Lower lobe of right lung (tissue), 2 donors: ENCODE data around the gene PCNT. TPM values are rescaled to one million over a fixed set of nuclear protein-coding genes. Genes with fewer than 3 reads are reported as not detected.

Experiments used
- ATAC-seq, 2 donors: fragments of 200-7000 bp; cut with Tn5 transposase; one replicate each; pipeline ENCODE4 v1.9.1; 2020 to 2022; ENCODE audit warnings: mild to moderate bottlenecking in 2 of 2, moderate library complexity in 2 of 2
- DNase-seq: peaks from one replicate; pipeline ENCODE4 v3.0.0-alpha.2; 2020
- H3K27ac ChIP-seq: fragments of 200-600 bp; one replicate; pipeline ENCODE4 v1.8.0; 2022
- H3K27me3 ChIP-seq: fragments of 200-600 bp; one replicate; pipeline ENCODE4 v1.8.0; 2022; ENCODE audit warnings: low read depth
- H3K36me3 ChIP-seq: fragments of 200-600 bp; one replicate; pipeline ENCODE4 v1.8.0; 2022; ENCODE audit warnings: mild to moderate bottlenecking
- H3K4me1 ChIP-seq: fragments of 200-600 bp; one replicate; pipeline ENCODE4 v1.8.0; 2022
- H3K4me3 ChIP-seq: fragments of 200-600 bp; one replicate; pipeline ENCODE4 v1.8.0; 2022; ENCODE audit warnings: mild to moderate bottlenecking
- H3K9me3 ChIP-seq: fragments of 200-600 bp; one replicate; pipeline ENCODE4 v1.8.0; 2022
- intact Hi-C: fragments of 100-400 bp; cut with DNase I; formaldehyde crosslinking; loops from one replicate; pipeline ENCODE4 v1.11.0; 2022
- total RNA-seq: library from RNA; stranded (reverse); fragmentation: NEBNext Ultra II Directional; extraction: Animal tissue kit (Norgen Biotek cat#: 25700); gene quantifications from one replicate; pipeline ENCODE4 v1.2.1, GENCODE V29; 2021
- TF ChIP-seq, protein P1 (sequence below): fragments of 200-600 bp; IDR thresholded peaks from one replicate; pipeline ENCODE4 v1.8.0; 2022; ENCODE audit warnings: antibody characterized with exemption, mild to moderate bottlenecking
- donor health status: DM: no; HTN: yes; CAD: no; lungs with severe emphysema.

The PCNT gene
- total RNA-seq, 1 donor from 2014 or later: 36.5 TPM

DNA sequence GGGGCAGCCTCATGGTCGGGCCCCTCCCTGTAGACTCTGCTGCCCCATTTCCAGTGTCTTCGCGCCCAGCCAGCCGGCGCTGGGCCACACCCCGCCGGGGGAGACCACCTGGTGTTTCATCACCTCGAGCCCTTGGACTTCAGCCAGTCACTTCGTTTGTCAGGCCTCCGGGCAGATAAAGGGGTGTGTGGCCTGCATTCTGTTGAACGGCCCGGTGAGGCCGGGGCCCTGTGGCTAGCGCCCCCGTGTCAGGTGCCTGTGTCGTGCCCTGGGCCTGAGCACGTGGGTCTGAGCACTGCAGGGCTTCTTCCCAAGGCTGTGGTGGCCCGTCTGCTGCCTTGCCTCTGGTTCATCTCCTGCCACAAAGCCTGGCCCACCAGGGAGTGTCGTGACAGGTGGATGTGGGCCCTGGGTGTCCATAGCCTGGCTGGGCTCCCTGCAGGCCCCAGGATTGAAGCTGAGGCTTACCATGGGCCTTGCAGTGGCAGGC lies 69.5 kb downstream of the PCNT start:
- TF ChIP-seq, protein P1, sequence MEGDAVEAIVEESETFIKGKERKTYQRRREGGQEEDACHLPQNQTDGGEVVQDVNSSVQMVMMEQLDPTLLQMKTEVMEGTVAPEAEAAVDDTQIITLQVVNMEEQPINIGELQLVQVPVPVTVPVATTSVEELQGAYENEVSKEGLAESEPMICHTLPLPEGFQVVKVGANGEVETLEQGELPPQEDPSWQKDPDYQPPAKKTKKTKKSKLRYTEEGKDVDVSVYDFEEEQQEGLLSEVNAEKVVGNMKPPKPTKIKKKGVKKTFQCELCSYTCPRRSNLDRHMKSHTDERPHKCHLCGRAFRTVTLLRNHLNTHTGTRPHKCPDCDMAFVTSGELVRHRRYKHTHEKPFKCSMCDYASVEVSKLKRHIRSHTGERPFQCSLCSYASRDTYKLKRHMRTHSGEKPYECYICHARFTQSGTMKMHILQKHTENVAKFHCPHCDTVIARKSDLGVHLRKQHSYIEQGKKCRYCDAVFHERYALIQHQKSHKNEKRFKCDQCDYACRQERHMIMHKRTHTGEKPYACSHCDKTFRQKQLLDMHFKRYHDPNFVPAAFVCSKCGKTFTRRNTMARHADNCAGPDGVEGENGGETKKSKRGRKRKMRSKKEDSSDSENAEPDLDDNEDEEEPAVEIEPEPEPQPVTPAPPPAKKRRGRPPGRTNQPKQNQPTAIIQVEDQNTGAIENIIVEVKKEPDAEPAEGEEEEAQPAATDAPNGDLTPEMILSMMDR: no peak
- H3K9me3 ChIP-seq: no peaks in the 10 kb centered on the region
- no peak for ATAC-seq
- H3K36me3 ChIP-seq: peaks cover 83% of the 10 kb centered on the region
- H3K4me1 ChIP-seq: no peaks in the 10 kb centered on the region
- no peak overlapping the region for H3K4me3 ChIP-seq
- H3K27me3 ChIP-seq: no peaks in the 10 kb centered on the region
- H3K27ac ChIP-seq: no peak overlapping the region
- intact Hi-C loops: no loop called here
- DNase-seq: peak; percentile 41

- DNase-seq: no peak
- no peaks in the 10 kb centered on the region for H3K27me3 ChIP-seq
- no peak overlapping the region for H3K27ac ChIP-seq
- no peaks in the 10 kb centered on the region for H3K9me3 ChIP-seq
- TF ChIP-seq, protein P1: no peak
- H3K36me3 ChIP-seq: peaks cover 83% of the 10 kb centered on the region
- no peak for ATAC-seq
- intact Hi-C loops: no loop called here
- H3K4me3 ChIP-seq: no peak overlapping the region
- no peaks in the 10 kb centered on the region for H3K4me1 ChIP-seq
Measured at GRCh38 chr21:46393941-46394594, 70.1 kb downstream of the PCNT start.

DNA sequence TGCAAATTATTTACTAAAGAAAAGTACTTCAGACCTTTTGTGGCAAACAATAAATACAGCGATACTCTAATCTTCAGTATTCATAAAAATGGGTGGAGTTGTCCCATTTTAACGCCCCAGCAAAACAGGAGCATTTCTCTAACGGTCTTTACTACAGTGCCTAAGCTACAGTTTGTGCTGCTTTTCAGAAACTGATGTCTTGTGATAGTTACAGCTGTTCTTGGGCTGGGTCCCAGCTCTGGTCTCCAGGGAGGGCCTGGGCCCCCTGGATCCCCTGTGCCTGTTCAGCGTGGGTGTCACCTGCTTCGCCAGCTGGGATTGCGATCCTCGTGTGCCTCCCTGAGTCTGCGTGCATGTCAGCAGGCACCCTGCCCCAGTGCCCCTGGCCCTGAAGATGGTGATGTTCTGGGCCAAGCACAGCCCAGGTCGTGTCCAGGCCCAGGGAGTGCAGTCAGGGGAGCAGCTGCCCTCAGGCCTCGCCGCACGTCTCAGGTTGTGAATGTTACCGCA lies 70.7 kb downstream of the PCNT start:
- TF ChIP-seq, protein P1: no peak
- Histone ChIP-seq H3K27ac (no peak overlapping the region), H3K4me3 (no peak overlapping the region), H3K27me3 (no peaks in the 10 kb centered on the region), H3K4me1 (no peaks in the 10 kb centered on the region), H3K9me3 (no peaks in the 10 kb centered on the region), H3K36me3 (peaks cover 83% of the 10 kb centered on the region)
- DNase-seq (no peak), ATAC-seq (no peak)
- intact Hi-C loops: no loop called here

- DNase-seq: no peak
Measured at GRCh38 chr21:46397211-46397905, 73.4 kb downstream of the PCNT start.

DNA sequence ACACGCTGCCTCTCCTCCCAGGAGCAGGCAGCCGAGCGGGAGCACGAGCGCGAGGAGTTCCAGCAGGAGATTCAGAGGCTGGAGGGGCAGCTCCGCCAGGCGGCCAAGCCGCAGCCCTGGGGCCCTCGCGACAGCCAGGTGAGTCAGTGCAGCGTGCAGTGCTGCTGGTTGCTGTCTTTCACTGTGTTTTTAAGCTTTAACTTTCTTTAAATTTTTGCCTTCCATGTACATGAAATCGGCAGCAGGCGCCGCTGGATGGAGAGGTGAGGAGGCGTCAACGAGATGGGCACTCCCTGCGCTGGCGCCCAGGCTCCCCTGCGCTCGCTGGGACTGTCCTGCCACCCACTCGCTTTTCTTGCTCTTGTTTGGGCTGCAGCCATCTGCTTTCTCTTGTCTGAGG lies 74.0 kb downstream of the PCNT start:
- peaks cover 83% of the 10 kb centered on the region for H3K36me3 ChIP-seq
- DNase-seq: no peak

More at GRCh38 chr21:46397211-46397905, 73.4 kb downstream of the PCNT start:
- TF ChIP-seq, protein P1: no peak
- ATAC-seq: no peak
- peaks cover 83% of the 10 kb centered on the region for H3K36me3 ChIP-seq
- no peaks in the 10 kb centered on the region for H3K9me3 ChIP-seq
- H3K4me3 ChIP-seq: no peak overlapping the region
- H3K4me1 ChIP-seq: no peaks in the 10 kb centered on the region
- H3K27me3 ChIP-seq: no peaks in the 10 kb centered on the region
- no peak overlapping the region for H3K27ac ChIP-seq
- intact Hi-C loops: no loop called here

More for the DNA sequence above, 74.0 kb downstream of the PCNT start:
- no peaks in the 10 kb centered on the region for H3K9me3 ChIP-seq
- H3K27ac ChIP-seq: no peak overlapping the region
- no peak for ATAC-seq
- no peak overlapping the region for H3K4me3 ChIP-seq
- no peaks in the 10 kb centered on the region for H3K27me3 ChIP-seq
- H3K4me1 ChIP-seq: no peaks in the 10 kb centered on the region
- intact Hi-C loops: no loop called here
- TF ChIP-seq, protein P1: no peak
